Cerebellar nuclear complex (tissue), 1 donor: ENCODE data around the gene EHBP1L1.

Experiments used
- DNase-seq, 2 experiments: peaks; one replicate each; lab custom pipeline; 2025; lab: John Stamatoyannopoulos, UW

Gene EHBP1L1

GRCh38 chr11:65577756-65578109, 1.9 kb downstream of the EHBP1L1 start:
- no peak for DNase-seq

GRCh38 chr11:65578134-65578533, 2.3 kb downstream of the EHBP1L1 start:
- DNase-seq, result no peak

- DNase-seq, result no peak
These were observed 2.8 kb downstream of the EHBP1L1 start for GRCh38 chr11:65578667-65579066.

- DNase-seq, result no peak
These were observed 3.4 kb downstream of the EHBP1L1 start for GRCh38 chr11:65579291-65579690.

- no peak for DNase-seq
These were observed 4.3 kb downstream of the EHBP1L1 start for GRCh38 chr11:65580031-65580692.

GRCh38 chr11:65580756-65581155, 4.9 kb downstream of the EHBP1L1 start:
- DNase-seq, result no peak

GRCh38 chr11:65581928-65582327, 6.1 kb downstream of the EHBP1L1 start:
- DNase-seq, result no peak

- DNase-seq, result no peak
These were observed 7.7 kb downstream of the EHBP1L1 start for GRCh38 chr11:65583589-65583988.

- DNase-seq, result no peak
These were observed 8.3 kb downstream of the EHBP1L1 start for GRCh38 chr11:65584106-65584505.

- DNase-seq, result no peak
These were observed 8.9 kb downstream of the EHBP1L1 start for GRCh38 chr11:65584723-65585171.

GRCh38 chr11:65585396-65586246, 9.8 kb downstream of the EHBP1L1 start:
- DNase-seq, result no peak

GRCh38 chr11:65586247-65586630, 10.4 kb downstream of the EHBP1L1 start:
- no peak for DNase-seq

- DNase-seq, result no peak
These were observed 10.8 kb downstream of the EHBP1L1 start for GRCh38 chr11:65586676-65587075.

GRCh38 chr11:65588199-65589054, 12.6 kb downstream of the EHBP1L1 start:
- DNase-seq, result no peak

- no peak for DNase-seq
These were observed 13.8 kb downstream of the EHBP1L1 start for GRCh38 chr11:65589444-65590239.

GRCh38 chr11:65590240-65590738, 14.4 kb downstream of the EHBP1L1 start:
- no peak for DNase-seq

GRCh38 chr11:65591939-65592857, 16.3 kb downstream of the EHBP1L1 start:
- no peak for DNase-seq

GRCh38 chr11:65592858-65593517, 17.1 kb downstream of the EHBP1L1 start:
- DNase-seq, result no peak

GRCh38 chr11:65593518-65594414, 17.9 kb downstream of the EHBP1L1 start:
- no peak for DNase-seq
